Brain microvascular endothelial cell (primary cell): ENCODE data around the gene HNRNPA1.
"Not testable (repeated sequence)": the region's sequence is repeated elsewhere in the genome, so short reads cannot be mapped to it uniquely, and the experiment has no call there.

Source experiments
- DNase-seq: peaks from one replicate; pipeline ENCODE4 v3.0.0-alpha.2; 2020
- H3K27ac ChIP-seq: fragments of 250-450 bp; sonication (Bioruptor Pico); 2 replicates; pipeline ENCODE4 v1.5.1; 2020; ENCODE audit warnings: mild to moderate bottlenecking, moderate library complexity
- H3K27me3 ChIP-seq: fragments of 250-450 bp; sonication (Bioruptor Pico); replicated peaks from 2 replicates; pipeline ENCODE4 v1.5.1; 2020; ENCODE audit warnings: mild to moderate bottlenecking
- H3K36me3 ChIP-seq: fragments of 250-450 bp; sonication (Bioruptor Pico); replicated peaks from 2 replicates; pipeline ENCODE4 v1.5.1; 2020; ENCODE audit warnings: mild to moderate bottlenecking
- H3K4me3 ChIP-seq: 2 replicates; pipeline ENCODE4 v1.5.1; 2011; ENCODE audit warnings: low read depth, mild to moderate bottlenecking, control low read depth, low read length, moderate library complexity
- in situ Hi-C: cut with HindIII; loops from 2 replicates; pipeline ENCODE4 v1.10.0; 2017; ENCODE audit warnings: low sequenced_read_pairs, low pct_ligation_motif_present
- TF ChIP-seq, protein P1 (sequence below): IDR thresholded peaks from 2 replicates; pipeline ENCODE4 v1.5.1; 2011; ENCODE audit warnings: low read depth, mild to moderate bottlenecking, moderate library complexity, low read length, control low read depth, inconsistent platforms; ENCODE audit errors: missing control alignments

Gene HNRNPA1

DNA sequence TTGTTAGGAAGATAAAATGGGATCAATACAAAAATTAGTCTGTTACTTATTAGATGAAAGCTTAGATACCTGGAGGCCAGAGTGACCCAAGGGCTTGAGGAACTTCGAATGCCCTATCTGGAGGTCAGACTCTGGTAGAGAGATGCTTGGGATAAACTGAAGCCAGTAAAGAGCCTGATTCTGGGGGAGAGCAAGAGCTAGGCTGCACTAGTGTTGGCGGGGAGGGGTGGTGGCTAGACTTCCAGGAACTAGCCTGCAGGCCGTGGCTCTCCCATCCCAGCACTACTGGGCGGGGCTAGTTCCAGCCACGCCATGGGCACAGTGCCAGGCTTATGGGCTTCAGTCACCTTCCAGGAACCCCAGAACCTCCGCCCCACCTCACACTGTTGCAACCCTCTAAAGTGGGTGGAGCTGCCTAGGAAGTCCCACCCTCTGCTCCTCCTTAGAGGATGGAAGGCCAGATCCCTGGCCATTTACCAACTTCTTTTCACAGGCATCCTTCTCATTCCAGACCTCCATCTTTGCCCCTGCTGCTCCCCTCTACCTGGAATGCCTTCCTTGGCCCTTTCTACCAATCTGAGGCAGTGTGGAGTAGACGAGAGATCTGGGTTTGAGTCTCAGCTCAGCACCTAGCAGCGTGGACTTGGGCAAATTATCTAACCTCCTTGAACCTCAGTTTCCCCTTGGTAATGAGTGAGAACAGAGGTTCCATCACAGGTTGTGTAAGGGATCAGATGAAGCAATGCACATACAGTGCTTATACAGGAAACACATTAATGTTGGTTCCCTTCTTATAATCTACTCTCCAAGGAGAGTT is 26.6 kb downstream of the HNRNPA1 start:
- TF ChIP-seq, protein P1, sequence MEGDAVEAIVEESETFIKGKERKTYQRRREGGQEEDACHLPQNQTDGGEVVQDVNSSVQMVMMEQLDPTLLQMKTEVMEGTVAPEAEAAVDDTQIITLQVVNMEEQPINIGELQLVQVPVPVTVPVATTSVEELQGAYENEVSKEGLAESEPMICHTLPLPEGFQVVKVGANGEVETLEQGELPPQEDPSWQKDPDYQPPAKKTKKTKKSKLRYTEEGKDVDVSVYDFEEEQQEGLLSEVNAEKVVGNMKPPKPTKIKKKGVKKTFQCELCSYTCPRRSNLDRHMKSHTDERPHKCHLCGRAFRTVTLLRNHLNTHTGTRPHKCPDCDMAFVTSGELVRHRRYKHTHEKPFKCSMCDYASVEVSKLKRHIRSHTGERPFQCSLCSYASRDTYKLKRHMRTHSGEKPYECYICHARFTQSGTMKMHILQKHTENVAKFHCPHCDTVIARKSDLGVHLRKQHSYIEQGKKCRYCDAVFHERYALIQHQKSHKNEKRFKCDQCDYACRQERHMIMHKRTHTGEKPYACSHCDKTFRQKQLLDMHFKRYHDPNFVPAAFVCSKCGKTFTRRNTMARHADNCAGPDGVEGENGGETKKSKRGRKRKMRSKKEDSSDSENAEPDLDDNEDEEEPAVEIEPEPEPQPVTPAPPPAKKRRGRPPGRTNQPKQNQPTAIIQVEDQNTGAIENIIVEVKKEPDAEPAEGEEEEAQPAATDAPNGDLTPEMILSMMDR, result no peak
- in situ Hi-C loops, result no loop called here
- Histone ChIP-seq H3K36me3 (no peaks in the 10 kb centered on the region), H3K27me3 (peaks cover 5% of the 10 kb centered on the region), H3K4me3 (no peak overlapping the region), H3K27ac (no peak overlapping the region)
- DNase-seq, result no peak

GRCh38 chr12:54311051-54311450 is 30.5 kb downstream of the HNRNPA1 start:
- no peaks in the 10 kb centered on the region for H3K36me3 ChIP-seq
- no peak for DNase-seq
- H3K4me3 ChIP-seq, result no peak overlapping the region
- H3K27ac ChIP-seq, result no peak overlapping the region
- H3K27me3 ChIP-seq, result no peaks in the 10 kb centered on the region
- in situ Hi-C loops, result no loop called here
- TF ChIP-seq, protein P1, result no peak

DNA sequence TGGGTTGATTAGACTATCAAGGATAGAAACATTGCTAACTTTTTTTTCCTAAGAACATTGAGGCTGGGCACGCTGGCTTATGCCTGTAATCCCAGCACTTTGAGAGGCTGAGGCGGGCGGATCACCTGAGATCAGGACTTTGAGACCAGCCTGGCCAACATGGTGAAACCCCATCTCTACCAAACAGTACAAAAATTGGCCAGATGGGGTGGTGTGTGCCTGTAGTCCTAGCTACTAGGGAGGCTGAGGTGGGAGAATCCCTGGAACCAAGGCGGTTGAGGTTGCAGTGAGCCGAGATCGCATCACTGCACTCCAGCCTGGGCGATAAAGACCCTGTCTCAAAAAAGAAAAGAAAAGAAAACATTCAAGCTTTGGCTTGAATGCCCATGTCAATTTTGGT is 31.8 kb downstream of the HNRNPA1 start:
- in situ Hi-C loops, H3K27me3 ChIP-seq, DNase-seq, H3K4me3 ChIP-seq, H3K27ac ChIP-seq, H3K36me3 ChIP-seq: not testable (repeated sequence)

- Histone ChIP-seq H3K27ac (no peak overlapping the region), H3K4me3 (no peak overlapping the region), H3K36me3 (no peaks in the 10 kb centered on the region), H3K27me3 (no peaks in the 10 kb centered on the region)
- in situ Hi-C loops, result no loop called here
- TF ChIP-seq, protein P1, result no peak
- DNase-seq, result no peak
Observed at GRCh38 chr12:54321363-54321762, 40.8 kb downstream of the HNRNPA1 start.

GRCh38 chr12:54324617-54325441 is 44.3 kb downstream of the HNRNPA1 start, which contains the start of gene COPZ1:
Gene COPZ1, plus strand, starts transcription at chr12:54325131. Its CDS starts 33 bp downstream, at chr12:54325164.
- peak within 1 kb of the TSS; percentile 98 for H3K4me3 ChIP-seq
- no peaks in the 10 kb centered on the region for H3K36me3 ChIP-seq
- in situ Hi-C loops, result no loop called here
- no peaks in the 10 kb centered on the region for H3K27me3 ChIP-seq
- peak within 1 kb of the TSS; percentile 94 for H3K27ac ChIP-seq
- DNase-seq, result peak; percentile 100
- TF ChIP-seq, protein P1, result peak; percentile 82

- in situ Hi-C loops, H3K27me3 ChIP-seq, H3K36me3 ChIP-seq, DNase-seq: not testable (repeated sequence)
- peak overlapping the region; percentile 98 for H3K4me3 ChIP-seq
- peak overlapping the region; percentile 94 for H3K27ac ChIP-seq
Observed at GRCh38 chr12:54325442-54326109, 45.0 kb downstream of the HNRNPA1 start.
